ENCODE measurements around the gene EIPR1.

Gene EIPR1

DNA sequence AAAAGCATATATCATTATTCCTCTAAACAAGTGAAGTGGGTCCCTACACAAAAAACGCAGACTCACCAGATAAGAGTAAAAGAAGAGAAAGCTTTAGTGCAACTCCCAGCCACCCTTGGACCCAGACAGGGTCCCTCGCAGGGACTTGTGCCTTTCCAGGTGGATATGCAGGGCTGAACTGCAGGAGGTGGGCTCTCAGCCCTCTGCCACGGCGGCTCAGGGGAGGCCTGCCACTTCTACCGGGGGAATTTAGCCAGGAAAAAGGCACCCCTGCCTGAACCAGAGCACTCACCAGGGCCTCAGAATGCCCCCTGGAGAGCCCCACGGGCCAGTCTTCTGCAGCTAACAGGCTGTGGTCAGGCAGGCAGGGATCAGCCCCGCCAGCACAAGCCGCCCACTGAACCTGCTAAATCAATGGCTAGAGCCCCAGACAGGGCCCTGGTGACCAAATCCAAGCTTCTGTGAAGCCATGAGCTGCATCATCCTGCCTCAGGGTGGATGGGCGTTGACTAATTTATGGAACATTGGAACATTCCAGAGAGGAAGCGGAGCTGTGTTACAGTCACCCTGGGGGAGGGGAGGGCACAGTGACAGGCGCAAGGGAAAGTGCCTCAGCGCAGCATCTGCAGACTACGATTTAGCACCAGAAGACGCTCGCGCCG lies 209.3 kb downstream of the EIPR1 start:
- in situ Hi-C loops (cut with MboI; ENCODE audit: low sequenced_read_pairs): no loop called here

GRCh38 chr2:3163401-3163800 lies 214.2 kb downstream of the EIPR1 start:
- in situ Hi-C loops (cut with MboI; ENCODE audit: low sequenced_read_pairs): no loop called here

DNA sequence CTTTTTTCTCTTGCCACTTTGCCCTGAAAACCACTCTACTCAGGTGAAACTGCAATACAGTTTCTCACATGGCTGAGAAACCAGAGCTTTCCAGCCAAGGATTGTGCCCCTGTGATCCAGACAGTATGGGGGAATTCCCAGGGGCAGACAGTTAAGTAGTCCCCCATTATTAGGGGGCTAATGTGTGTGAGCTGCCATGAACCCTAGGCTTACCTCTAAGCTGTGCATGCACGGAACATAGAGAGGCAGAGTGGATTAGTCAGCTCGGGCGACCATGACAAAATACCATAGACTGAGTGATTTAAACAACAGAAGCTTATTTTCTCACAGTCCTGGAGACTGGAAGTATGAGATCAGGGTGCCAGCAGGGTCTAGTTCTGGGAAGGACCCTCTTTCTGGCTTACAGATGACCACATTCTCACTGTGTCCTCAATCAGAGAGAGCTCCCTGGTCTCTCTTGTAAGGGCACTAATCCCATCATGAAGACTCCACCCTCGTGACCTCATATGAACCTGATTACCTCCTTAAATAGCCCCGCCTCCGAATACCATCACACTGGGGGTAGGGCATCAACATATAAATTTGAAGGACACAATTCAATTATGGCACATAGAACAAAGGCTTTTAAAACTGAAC lies 215.1 kb downstream of the EIPR1 start:
- in situ Hi-C loops (cut with MboI; ENCODE audit: low sequenced_read_pairs): no loop called here

- in situ Hi-C loops (cut with MboI; ENCODE audit: low sequenced_read_pairs): no loop called here
Observed at GRCh38 chr2:3160751-3161330, 216.8 kb downstream of the EIPR1 start.

GRCh38 chr2:3159782-3160545 lies 217.7 kb downstream of the EIPR1 start:
- in situ Hi-C loops (cut with MboI; ENCODE audit: low sequenced_read_pairs): no loop called here

GRCh38 chr2:3154700-3155099 lies 222.9 kb downstream of the EIPR1 start:
- in situ Hi-C loops (cut with MboI; ENCODE audit: low sequenced_read_pairs): no loop called here

DNA sequence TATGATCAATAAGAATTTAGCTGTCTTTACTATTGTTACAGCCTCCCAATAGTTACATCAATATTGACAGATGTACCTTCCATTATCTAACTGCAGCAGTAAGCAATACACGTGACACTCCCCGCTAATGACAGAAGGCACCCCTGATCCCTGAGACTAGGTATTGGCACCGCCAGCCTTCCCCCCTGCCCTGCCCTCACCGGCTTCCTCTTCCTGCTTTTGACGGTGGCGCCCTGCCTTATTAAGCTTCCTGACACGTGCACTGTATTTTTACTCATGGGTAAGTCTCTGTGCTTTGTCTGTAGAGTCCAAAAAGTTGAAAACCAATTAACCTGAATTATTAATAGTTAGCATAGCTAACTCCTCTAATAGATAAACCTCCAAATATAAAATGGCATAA lies 223.5 kb downstream of the EIPR1 start:
- in situ Hi-C loops (cut with MboI; ENCODE audit: low sequenced_read_pairs): no loop called here

- in situ Hi-C loops (cut with MboI; ENCODE audit: low sequenced_read_pairs): no loop called here
Observed at GRCh38 chr2:3151153-3151918, 226.3 kb downstream of the EIPR1 start.

GRCh38 chr2:3149441-3150217 lies 228.0 kb downstream of the EIPR1 start:
- in situ Hi-C loops (cut with MboI; ENCODE audit: low sequenced_read_pairs): no loop called here

DNA sequence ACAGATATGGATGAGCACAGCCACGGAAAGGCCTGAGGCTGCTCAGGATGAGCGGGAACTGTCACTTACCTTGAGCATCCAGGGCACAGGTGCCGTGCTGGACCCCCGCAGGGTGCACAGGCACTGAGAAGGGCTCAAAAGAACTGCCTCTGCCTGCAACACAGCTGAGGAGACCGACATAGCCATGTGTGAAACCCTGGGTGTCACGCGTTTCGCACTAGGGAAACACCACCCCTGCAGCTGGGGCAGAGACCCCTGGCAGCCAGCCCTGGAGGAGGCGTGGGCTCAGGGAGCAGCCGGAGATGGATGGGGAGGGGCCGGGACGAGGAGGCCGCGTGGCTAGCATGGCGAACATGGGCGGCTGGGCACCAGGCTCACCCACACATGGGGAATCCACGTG lies 228.9 kb downstream of the EIPR1 start:
- in situ Hi-C loops (cut with MboI; ENCODE audit: low sequenced_read_pairs): no loop called here

GRCh38 chr2:3147651-3148530 lies 229.7 kb downstream of the EIPR1 start:
- in situ Hi-C loops (cut with MboI; ENCODE audit: low sequenced_read_pairs): no loop called here

- in situ Hi-C loops (cut with MboI; ENCODE audit: low sequenced_read_pairs): no loop called here
Observed at GRCh38 chr2:3146772-3147650, 230.6 kb downstream of the EIPR1 start.

- in situ Hi-C loops (cut with MboI; ENCODE audit: low sequenced_read_pairs): no loop called here
Observed at GRCh38 chr2:3146175-3146574, 231.4 kb downstream of the EIPR1 start.

DNA sequence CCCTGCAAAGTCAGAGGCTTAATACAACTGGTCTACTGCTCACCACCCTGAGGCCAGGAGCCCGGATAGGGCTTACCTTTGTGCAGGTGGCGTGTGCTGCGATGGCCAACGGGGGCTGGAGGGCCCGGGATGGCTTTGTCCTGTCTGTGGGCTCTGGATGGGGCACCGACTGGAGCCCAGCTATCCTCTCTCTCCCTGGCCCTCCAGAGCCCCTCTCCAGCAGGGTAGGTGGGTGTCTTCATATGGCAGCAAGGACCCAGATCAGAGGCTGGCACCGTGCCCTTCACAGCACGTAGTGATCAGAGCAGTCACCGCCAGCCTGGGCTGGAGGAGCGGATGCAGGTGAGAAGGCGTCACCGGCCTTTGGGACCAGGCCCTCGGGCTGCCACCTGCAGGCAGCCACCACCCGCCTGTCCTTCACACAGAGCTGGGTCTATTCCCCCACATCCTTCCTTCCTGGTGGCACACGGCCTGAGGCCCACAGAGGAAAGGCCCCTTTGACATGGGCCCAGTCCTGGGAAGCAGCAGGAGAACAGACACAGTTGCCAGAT lies 232.1 kb downstream of the EIPR1 start:
- in situ Hi-C loops (cut with MboI; ENCODE audit: low sequenced_read_pairs): no loop called here

- in situ Hi-C loops (cut with MboI; ENCODE audit: low sequenced_read_pairs): no loop called here
Observed at GRCh38 chr2:3144856-3145255, 232.8 kb downstream of the EIPR1 start.

DNA sequence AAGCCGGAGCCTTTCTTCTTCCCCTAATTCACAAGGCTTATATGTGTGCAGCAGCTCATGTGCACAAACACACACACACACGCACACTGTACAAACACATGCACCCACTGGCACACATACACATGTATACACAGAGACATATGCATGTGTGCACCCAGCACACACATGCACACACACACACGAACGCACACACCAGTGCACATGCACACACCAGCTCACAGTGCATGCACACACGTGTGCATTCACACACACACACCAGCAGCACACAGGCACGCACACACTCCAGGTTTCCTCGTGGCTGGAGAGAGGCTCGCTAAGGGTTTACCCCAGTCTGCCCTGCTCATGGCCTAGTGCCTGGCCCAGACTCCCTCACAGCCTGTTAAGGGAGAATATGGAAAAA lies 234.0 kb downstream of the EIPR1 start:
- in situ Hi-C loops (cut with MboI; ENCODE audit: low sequenced_read_pairs): no loop called here

- in situ Hi-C loops (cut with MboI; ENCODE audit: low sequenced_read_pairs): no loop called here
Observed at GRCh38 chr2:3142961-3143571, 234.6 kb downstream of the EIPR1 start.

DNA sequence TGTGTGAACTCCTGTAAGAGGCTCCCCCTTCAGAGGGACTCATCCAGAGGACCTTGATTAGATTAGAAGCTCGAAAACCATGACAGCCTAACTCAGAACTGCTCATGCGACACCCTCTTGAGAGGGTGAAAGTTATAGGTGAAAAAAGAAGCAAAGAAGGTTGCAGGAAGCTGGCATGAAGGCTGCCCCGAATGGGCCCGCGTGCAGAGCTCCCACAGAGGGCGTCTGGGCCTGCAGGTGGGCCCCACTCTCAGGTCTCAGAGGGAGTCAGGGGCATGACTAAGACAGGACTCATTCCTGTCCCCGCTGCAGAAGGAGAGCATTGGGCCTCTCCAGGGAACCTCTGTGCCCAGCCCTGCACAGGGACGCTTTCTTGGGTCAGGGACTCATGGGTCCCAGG lies 235.4 kb downstream of the EIPR1 start:
- in situ Hi-C loops (cut with MboI; ENCODE audit: low sequenced_read_pairs): no loop called here
